ENCODE measurements around the gene LTBP3. TPM values are rescaled to one million over a fixed set of nuclear protein-coding genes. Genes with fewer than 3 reads are reported as not detected.
A peak's percentile ranks its signal among the peaks of the same experiment; 100 is the strongest.

LTBP3 gene
- total and polyA plus RNA-seq, 2 of the 13 experiments (the other 11 are each of a cell fraction or from before 2014, with no cell fraction given): 12.2 to 68.1 TPM

- TF ChIP-seq HIC2 (CRISPR knock-in tag; IDR thresholded peaks at IDR 0.05; ENCODE audit: low read depth) (no peak), ZNF296 (CRISPR knock-in tag; conservative IDR thresholded peaks at IDR 0.05) (no peak), ZNF644 (CRISPR knock-in tag; IDR thresholded peaks at IDR 0.05; ENCODE audit: low read depth) (0 out of 2 replicates have a peak, but pooled peaks have one; percentile 28), ZBTB4 (CRISPR knock-in tag; IDR thresholded peaks at IDR 0.05; ENCODE audit: borderline replicate concordance) (no peak), RAD21 (CRISPR knock-in tag; IDR thresholded peaks at IDR 0.05) (no peak), AHDC1 (CRISPR knock-in tag; IDR thresholded peaks at IDR 0.05; ENCODE audit: borderline replicate concordance) (no peak), THAP9 (CRISPR knock-in tag; IDR thresholded peaks at IDR 0.05; ENCODE audit: borderline replicate concordance) (no peak), HBP1 (CRISPR knock-in tag; IDR thresholded peaks at IDR 0.05; ENCODE audit: low read depth) (no peak), TRIM22 (IDR thresholded peaks at IDR 0.05) (no peak), ZFX (CRISPR knock-in tag; IDR thresholded peaks at IDR 0.05; ENCODE audit: low read depth) (peak; percentile 60)
These were observed 64.6 kb downstream of the LTBP3 start (continued) for GRCh38 chr11:65493367-65494176.
